Kidney (tissue), 14 donors: Measurements from ENCODE around the gene LARGE2. TPM values are rescaled to one million over a fixed set of nuclear protein-coding genes. Genes with fewer than 3 reads are reported as not detected.
"Not testable (repeated sequence)": the region's sequence is repeated elsewhere in the genome, so short reads cannot be mapped to it uniquely, and the experiment has no call there.

Experiments
- DNase-seq, 5 donors: peaks; one replicate each; pipeline ENCODE4 v3.0.0-alpha.2; 2013 to 2020
- FAIRE-seq: peaks from 2 replicates; lab custom pipeline; 2012; peaks lifted over from hg19 to GRCh38; lab: Jason Lieb, UNC
- H3K27ac ChIP-seq, 2 donors: one replicate each; pipeline ENCODE4 v1.7.0; 2013; ENCODE audit warnings: low read depth in 2 of 2, low read length in 2 of 2, inconsistent platforms in 1 of 2
- H3K27me3 ChIP-seq: one replicate; pipeline ENCODE4 v1.7.1; 2013; ENCODE audit warnings: low read length, inconsistent platforms; ENCODE audit not compliant: control insufficient read depth, insufficient read depth
- H3K36me3 ChIP-seq, 3 donors: one replicate each; pipeline versions ENCODE4 v1.7.0 to v1.7.1; 2013; ENCODE audit warnings: low read length in 3 of 3, control low read depth in 1 of 3, inconsistent platforms in 1 of 3; ENCODE audit not compliant: insufficient read depth in 3 of 3, control insufficient read depth in 2 of 3
- H3K4me1 ChIP-seq, 3 donors: one replicate each; pipeline versions ENCODE4 v1.7.0 to v1.7.1; 2013; ENCODE audit warnings: low read length in 3 of 3, inconsistent platforms in 1 of 3, low read depth in 1 of 3; ENCODE audit not compliant: control insufficient read depth in 2 of 3, insufficient read depth in 2 of 3
- H3K4me3 ChIP-seq, 3 donors: one replicate each; pipeline versions ENCODE4 v1.7.0 to v1.8.1; 2013; ENCODE audit warnings: low read length in 3 of 3, control low read depth in 1 of 3, inconsistent platforms in 1 of 3
- H3K9ac ChIP-seq, 3 donors: one replicate each; pipeline versions ENCODE4 v1.7.0 to v1.7.1; 2013; ENCODE audit warnings: low read length in 3 of 3, control low read depth in 1 of 3, inconsistent platforms in 1 of 3
- H3K9me3 ChIP-seq, 3 donors: one replicate each; pipeline versions ENCODE4 v1.7.0 to v1.7.1; 2013; ENCODE audit warnings: low read length in 3 of 3, control low read depth in 1 of 3, inconsistent platforms in 1 of 3; ENCODE audit not compliant: control insufficient read depth in 2 of 3, insufficient read depth in 1 of 3
- CTCF ChIP-seq: IDR thresholded peaks from 3 replicates; pipeline ENCODE4 v1.5.1; 2012; ENCODE audit warnings: mild to moderate bottlenecking, moderate library complexity, borderline replicate concordance; ENCODE audit not compliant: insufficient read depth; ENCODE audit errors: extremely low read depth
- intact Hi-C: fragments of 100-400 bp; cut with DNase I; formaldehyde crosslinking; loops from one replicate; pipeline ENCODE4 v1.11.1; 2022
- polyA plus RNA-seq: library from polyadenylated mRNA; stranded (reverse); fragments of 350-450 nt; fragmentation: Illumina TruSeq; extraction: RNeasy Lipid Tissue Mini Kit (QIAGEN cat#74804); gene quantifications from one replicate; pipeline ENCODE4 v1.2.3, GENCODE V29; 2014; ENCODE audit warnings: low read depth, low replicate concordance; ENCODE audit not compliant: insufficient read depth
- total RNA-seq: library from RNA; stranded (reverse); fragmentation: NEBNext Ultra II Directional; extraction: Animal tissue kit (Norgen Biotek cat#: 25700); gene quantifications from one replicate; pipeline ENCODE4 v1.2.1, GENCODE V29; 2021
- donor health status: control.
- donor health status: control.
- donor health status: control.
- donor health status: control.
- donor health status: control.
- donor health status: DM: yes; HTN: yes; CAD: no.
- donor health status: Normal renal cell carcinoma (clear cell type).

The LARGE2 gene
- total and polyA plus RNA-seq, 2 donors from 2014 or later, result 13.1 to 29.8 TPM

GRCh38 chr11:45902452-45903380 lies 19.7 kb upstream of the LARGE2 start:
- intact Hi-C loops, result no loop called here
- Histone ChIP-seq H3K9ac (no peak overlapping the region), H3K4me3 (no peak overlapping the region), H3K36me3 (peaks cover 0 to 3% (median 0%) of the 10 kb centered on the region in 3 donors), H3K9me3 (no peaks in the 10 kb centered on the region), H3K4me1 (peaks cover 0 to 13% (median 4%) of the 10 kb centered on the region in 3 donors), H3K27ac (no peak overlapping the region), H3K27me3 (no peaks in the 10 kb centered on the region)
- FAIRE-seq (no peak), DNase-seq (peak in 1 of 5 donors; percentile 67)
- no peak for TF ChIP-seq CTCF

- no peak for TF ChIP-seq CTCF
- intact Hi-C loops, result no loop called here
- no peak overlapping the region for H3K27ac ChIP-seq
- no peaks in the 10 kb centered on the region for H3K27me3 ChIP-seq
- H3K9ac ChIP-seq, result no peak overlapping the region
- DNase-seq (no peak), FAIRE-seq (no peak)
- peaks cover 0 to 3% (median 0%) of the 10 kb centered on the region in 3 donors for H3K36me3 ChIP-seq
- no peaks in the 10 kb centered on the region for H3K9me3 ChIP-seq
- peaks cover 0 to 9% (median 4%) of the 10 kb centered on the region in 3 donors for H3K4me1 ChIP-seq
- H3K4me3 ChIP-seq, result no peak overlapping the region
These were observed 18.0 kb upstream of the LARGE2 start for GRCh38 chr11:45904309-45904915.

GRCh38 chr11:45905095-45905494 lies 17.4 kb upstream of the LARGE2 start:
- DNase-seq, result no peak
- H3K4me1 ChIP-seq, result peaks cover 0 to 9% (median 4%) of the 10 kb centered on the region in 3 donors

GRCh38 chr11:45905576-45905975 lies 16.9 kb upstream of the LARGE2 start:
- H3K27me3 ChIP-seq, H3K9me3 ChIP-seq, H3K27ac ChIP-seq, H3K36me3 ChIP-seq, DNase-seq, intact Hi-C loops, H3K4me1 ChIP-seq, FAIRE-seq, H3K9ac ChIP-seq, H3K4me3 ChIP-seq: not testable (repeated sequence)

More at GRCh38 chr11:45905095-45905494, 17.4 kb upstream of the LARGE2 start:
- no peak overlapping the region for H3K4me3 ChIP-seq
- no peak overlapping the region for H3K9ac ChIP-seq
- intact Hi-C loops, result no loop called here
- FAIRE-seq, result no peak
- no peaks in the 10 kb centered on the region for H3K27me3 ChIP-seq
- H3K9me3 ChIP-seq, result no peaks in the 10 kb centered on the region
- peaks cover 0 to 3% (median 0%) of the 10 kb centered on the region in 3 donors for H3K36me3 ChIP-seq
- no peak overlapping the region for H3K27ac ChIP-seq
- no peak for TF ChIP-seq CTCF
